Vagina (tissue), 2 donors: ENCODE data around the gene DNAH14.

Source experiments
- POLR2AphosphoS5 ChIP-seq, 2 donors: sonication (generic); formaldehyde crosslinking; IDR thresholded peaks; one replicate each; pipeline ENCODE4 v1.9.0; 2017; ENCODE audit warnings: antibody characterized with exemption in 2 of 2, mild to moderate bottlenecking in 2 of 2, low read depth in 1 of 2; ENCODE audit not compliant: insufficient read depth in 1 of 2
- TF ChIP-seq, protein P1 (sequence below), 3 experiments: fragments of 450-650 bp in 2 of 3; fragments of 200-600 bp in 1 of 3; sonication (generic) in 1 of 3; IDR thresholded peaks; one replicate each; pipeline ENCODE4 v1.5.1; 2017 to 2019; ENCODE audit warnings: antibody characterized with exemption in 3 of 3, mild to moderate bottlenecking in 2 of 3, moderate library complexity in 2 of 3

DNA sequence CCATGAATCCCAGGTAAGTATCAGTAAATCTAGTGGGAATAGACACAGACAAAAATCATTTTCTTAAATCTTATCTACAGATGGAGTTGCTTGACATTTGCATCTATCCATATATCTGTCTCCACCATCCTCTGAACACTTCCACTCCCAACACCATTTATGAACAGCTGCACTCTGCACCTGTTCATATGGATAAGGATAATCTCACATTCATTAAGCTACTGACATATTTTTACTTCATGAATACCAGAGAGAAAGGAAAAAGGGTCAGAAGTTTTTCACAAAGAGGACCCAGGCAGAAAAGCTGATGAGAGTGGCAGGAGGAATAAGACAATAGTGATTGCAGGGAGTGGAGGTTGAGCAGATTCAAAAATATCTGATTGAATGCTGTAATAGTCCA is 222.6 kb downstream of the DNAH14 start:
- TF ChIP-seq, protein P1, sequence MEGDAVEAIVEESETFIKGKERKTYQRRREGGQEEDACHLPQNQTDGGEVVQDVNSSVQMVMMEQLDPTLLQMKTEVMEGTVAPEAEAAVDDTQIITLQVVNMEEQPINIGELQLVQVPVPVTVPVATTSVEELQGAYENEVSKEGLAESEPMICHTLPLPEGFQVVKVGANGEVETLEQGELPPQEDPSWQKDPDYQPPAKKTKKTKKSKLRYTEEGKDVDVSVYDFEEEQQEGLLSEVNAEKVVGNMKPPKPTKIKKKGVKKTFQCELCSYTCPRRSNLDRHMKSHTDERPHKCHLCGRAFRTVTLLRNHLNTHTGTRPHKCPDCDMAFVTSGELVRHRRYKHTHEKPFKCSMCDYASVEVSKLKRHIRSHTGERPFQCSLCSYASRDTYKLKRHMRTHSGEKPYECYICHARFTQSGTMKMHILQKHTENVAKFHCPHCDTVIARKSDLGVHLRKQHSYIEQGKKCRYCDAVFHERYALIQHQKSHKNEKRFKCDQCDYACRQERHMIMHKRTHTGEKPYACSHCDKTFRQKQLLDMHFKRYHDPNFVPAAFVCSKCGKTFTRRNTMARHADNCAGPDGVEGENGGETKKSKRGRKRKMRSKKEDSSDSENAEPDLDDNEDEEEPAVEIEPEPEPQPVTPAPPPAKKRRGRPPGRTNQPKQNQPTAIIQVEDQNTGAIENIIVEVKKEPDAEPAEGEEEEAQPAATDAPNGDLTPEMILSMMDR (IDR thresholded peaks at IDR 0.05) = no peak
- no peak for TF ChIP-seq POLR2AphosphoS5 (IDR thresholded peaks at IDR 0.05; ENCODE audit: insufficient read depth in 1 of 2, low read depth in 1 of 2)
